ENCODE data around the gene CDH2. TPM values are rescaled to one million over a fixed set of nuclear protein-coding genes. Genes with fewer than 3 reads are reported as not detected.

The CDH2 gene
- total and polyA plus RNA-seq, 7 donors, result under 0.01 to 8.2 (median 5.6) TPM; not detected in 1

- no peaks in the 10 kb centered on the region for H3K36me3 ChIP-seq
- H3K27me3 ChIP-seq, result no peaks in the 10 kb centered on the region
- TF ChIP-seq EP300 (IDR thresholded peaks at IDR 0.05), result no peak
- no peak for TF ChIP-seq POLR2AphosphoS5 (IDR thresholded peaks at IDR 0.05)
- TF ChIP-seq POLR2A (IDR thresholded peaks at IDR 0.05), result no peak
- TF ChIP-seq CTCF (IDR thresholded peaks at IDR 0.05), result no peak
- intact Hi-C loops (cut with DNase I), result no loop called here
- no peaks in the 10 kb centered on the region for H3K4me1 ChIP-seq
- no peak overlapping the region for H3K4me3 ChIP-seq
- WGBS, 2 donors, result 76 to 80% methylated on average over 2 of the region's 2 CpGs
- no peak overlapping the region for H3K27ac ChIP-seq
- no peaks in the 10 kb centered on the region for H3K9me3 ChIP-seq
- no peak for DNase-seq
Measured at GRCh38 chr18:27948986-27949385, 227.9 kb downstream of the CDH2 start.

DNA sequence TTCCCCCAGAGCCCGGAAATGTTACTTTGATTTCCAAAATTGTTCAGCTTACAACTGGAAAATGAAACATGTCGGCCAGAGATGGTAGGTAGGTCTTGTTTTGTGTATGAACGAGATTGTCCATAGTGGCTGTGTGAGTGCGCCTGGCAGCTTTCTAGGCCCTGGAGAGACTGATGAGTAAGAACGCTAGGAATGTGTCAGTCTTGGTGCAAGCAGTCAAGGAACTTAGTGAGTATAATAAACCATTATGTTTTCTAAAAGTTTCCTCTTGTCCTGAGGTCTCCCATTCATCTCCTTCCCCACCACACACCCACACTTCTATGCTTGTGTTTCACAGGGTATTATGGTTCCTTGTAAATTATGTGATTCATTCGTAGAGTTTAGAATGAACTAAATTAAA, 234.2 kb downstream of the CDH2 start:
- H3K4me3 ChIP-seq, result no peak overlapping the region
- no peaks in the 10 kb centered on the region for H3K4me1 ChIP-seq
- DNase-seq, result no peak
- intact Hi-C loops (cut with DNase I), result no loop called here
- H3K27ac ChIP-seq, result no peak overlapping the region
- H3K36me3 ChIP-seq, result no peaks in the 10 kb centered on the region
- no peak for TF ChIP-seq EP300 (IDR thresholded peaks at IDR 0.05)
- TF ChIP-seq CTCF (IDR thresholded peaks at IDR 0.05), result no peak
- no peak for TF ChIP-seq POLR2AphosphoS5 (IDR thresholded peaks at IDR 0.05)
- no peak for TF ChIP-seq POLR2A (IDR thresholded peaks at IDR 0.05)
- H3K9me3 ChIP-seq, result no peaks in the 10 kb centered on the region
- 86 to 88% methylated on average over 6 of the region's 6 CpGs for WGBS, 2 donors
- H3K27me3 ChIP-seq, result no peaks in the 10 kb centered on the region

- Histone ChIP-seq H3K27ac (no peak overlapping the region), H3K4me3 (no peak overlapping the region), H3K4me1 (no peaks in the 10 kb centered on the region), H3K9me3 (no peaks in the 10 kb centered on the region), H3K36me3 (no peaks in the 10 kb centered on the region), H3K27me3 (no peaks in the 10 kb centered on the region)
- TF ChIP-seq EP300 (IDR thresholded peaks at IDR 0.05) (no peak), POLR2A (IDR thresholded peaks at IDR 0.05) (no peak), POLR2AphosphoS5 (IDR thresholded peaks at IDR 0.05) (no peak), CTCF (IDR thresholded peaks at IDR 0.05) (no peak)
- intact Hi-C loops (cut with DNase I), result no loop called here
- DNase-seq, result no peak
- 21 to 69% methylated on average over 3 of the region's 3 CpGs for WGBS, 2 donors
Measured at GRCh38 chr18:27931535-27931934, 245.4 kb downstream of the CDH2 start.

DNA sequence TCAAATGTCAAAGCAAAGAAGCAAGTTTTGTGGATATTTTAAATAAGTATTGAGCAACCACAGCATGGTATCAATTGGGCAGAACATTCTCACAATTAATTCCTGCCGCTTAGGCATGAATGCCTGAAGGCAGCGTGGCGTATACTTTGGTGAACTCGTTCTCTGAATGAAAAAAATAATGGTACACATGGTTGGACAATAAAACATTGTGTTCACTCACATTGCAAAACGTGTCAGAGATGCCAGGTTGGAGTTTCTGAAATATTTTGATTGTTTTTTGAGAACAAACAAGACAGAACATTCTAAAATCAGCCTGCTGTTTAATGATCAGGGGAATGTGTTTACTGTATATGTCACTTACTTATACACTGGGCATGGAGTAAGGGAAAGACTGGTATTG, 254.2 kb downstream of the CDH2 start:
- Histone ChIP-seq H3K9me3 (no peaks in the 10 kb centered on the region), H3K4me1 (no peaks in the 10 kb centered on the region), H3K27me3 (no peaks in the 10 kb centered on the region), H3K36me3 (no peaks in the 10 kb centered on the region), H3K27ac (no peak overlapping the region), H3K4me3 (no peak overlapping the region)
- intact Hi-C loops (cut with DNase I), result no loop called here
- 71 to 75% methylated on average over 5 of the region's 5 CpGs for WGBS, 2 donors
- TF ChIP-seq POLR2A (IDR thresholded peaks at IDR 0.05), result no peak
- DNase-seq, result no peak

DNA sequence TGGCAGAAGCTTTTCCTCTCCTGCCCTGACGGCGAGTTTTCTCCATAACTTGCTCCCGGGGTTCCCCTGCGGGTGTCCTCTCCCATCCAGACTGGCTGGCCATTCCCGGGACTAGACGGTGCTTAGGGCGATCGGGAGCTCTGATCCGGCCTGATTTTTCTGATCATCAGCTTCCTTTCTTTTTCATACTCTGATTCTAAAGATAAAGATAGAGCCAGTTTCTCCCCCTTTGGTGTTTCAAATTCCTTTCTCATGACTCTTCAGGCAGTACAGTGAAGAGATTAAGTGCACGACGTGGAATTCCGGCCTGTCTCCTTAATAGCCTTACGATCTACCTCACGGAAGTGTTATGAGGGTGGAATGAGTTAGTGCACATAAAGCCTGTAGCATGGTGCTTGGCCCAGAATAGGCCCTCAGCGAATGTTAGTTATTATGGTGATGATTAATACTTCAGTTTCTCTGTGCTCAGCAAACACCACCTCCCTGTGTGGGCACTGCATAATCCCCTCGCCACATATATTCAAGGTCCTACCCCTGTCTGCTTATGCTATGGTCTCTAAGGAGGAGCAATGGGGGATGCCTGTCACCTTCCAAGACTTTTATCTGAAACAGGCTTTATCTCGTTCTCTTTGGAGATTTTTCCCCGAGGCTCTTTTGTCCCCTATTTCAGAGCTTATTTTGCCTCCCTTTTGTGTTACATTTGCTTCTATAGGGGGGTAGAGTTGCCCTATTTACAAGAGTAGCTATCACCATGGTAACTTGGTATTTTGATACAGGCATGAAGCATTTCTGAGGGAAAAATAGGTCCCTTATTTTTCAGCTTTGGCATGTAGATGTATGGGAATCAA, 254.8 kb downstream of the CDH2 start:
- Histone ChIP-seq H3K4me3 (no peak overlapping the region), H3K4me1 (no peaks in the 10 kb centered on the region), H3K27me3 (no peaks in the 10 kb centered on the region), H3K27ac (no peak overlapping the region), H3K9me3 (no peaks in the 10 kb centered on the region), H3K36me3 (no peaks in the 10 kb centered on the region)
- intact Hi-C loops (cut with DNase I), result no loop called here
- WGBS, 2 donors, result 80 to 82% methylated on average over 18 of the region's 18 CpGs
- TF ChIP-seq POLR2A (IDR thresholded peaks at IDR 0.05) (no peak), CTCF (IDR thresholded peaks at IDR 0.05) (no peak)
- no peak for DNase-seq
